Measurements from ENCODE around the gene CFAP73. TPM values are rescaled to one million over a fixed set of nuclear protein-coding genes. Genes with fewer than 3 reads are reported as not detected.

CFAP73 gene
- total RNA-seq, 6 experiments from 2014 or later: 0.17 TPM; not detected in 5

DNA sequence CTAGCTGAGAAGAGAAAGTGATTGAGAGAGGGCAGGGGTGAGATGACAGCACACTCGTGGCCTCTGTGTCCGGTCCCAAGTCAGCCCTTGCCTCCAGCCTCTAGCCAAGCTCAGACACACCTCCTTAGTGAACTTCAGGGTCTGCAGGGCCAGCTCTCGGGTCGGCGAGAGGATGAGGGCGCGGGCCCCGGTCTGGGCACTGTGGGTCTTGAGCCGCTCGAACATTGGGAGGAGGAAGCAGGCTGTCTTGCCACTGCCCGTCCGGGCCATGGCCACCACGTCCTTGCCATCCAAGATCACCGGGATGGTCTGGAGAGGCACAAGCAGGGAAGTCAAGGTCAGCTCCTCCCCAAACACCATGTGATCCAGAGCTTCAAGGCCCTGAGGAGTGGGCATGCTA is 29.5 kb downstream of the CFAP73 start:
- TF ChIP-seq, protein P1, sequence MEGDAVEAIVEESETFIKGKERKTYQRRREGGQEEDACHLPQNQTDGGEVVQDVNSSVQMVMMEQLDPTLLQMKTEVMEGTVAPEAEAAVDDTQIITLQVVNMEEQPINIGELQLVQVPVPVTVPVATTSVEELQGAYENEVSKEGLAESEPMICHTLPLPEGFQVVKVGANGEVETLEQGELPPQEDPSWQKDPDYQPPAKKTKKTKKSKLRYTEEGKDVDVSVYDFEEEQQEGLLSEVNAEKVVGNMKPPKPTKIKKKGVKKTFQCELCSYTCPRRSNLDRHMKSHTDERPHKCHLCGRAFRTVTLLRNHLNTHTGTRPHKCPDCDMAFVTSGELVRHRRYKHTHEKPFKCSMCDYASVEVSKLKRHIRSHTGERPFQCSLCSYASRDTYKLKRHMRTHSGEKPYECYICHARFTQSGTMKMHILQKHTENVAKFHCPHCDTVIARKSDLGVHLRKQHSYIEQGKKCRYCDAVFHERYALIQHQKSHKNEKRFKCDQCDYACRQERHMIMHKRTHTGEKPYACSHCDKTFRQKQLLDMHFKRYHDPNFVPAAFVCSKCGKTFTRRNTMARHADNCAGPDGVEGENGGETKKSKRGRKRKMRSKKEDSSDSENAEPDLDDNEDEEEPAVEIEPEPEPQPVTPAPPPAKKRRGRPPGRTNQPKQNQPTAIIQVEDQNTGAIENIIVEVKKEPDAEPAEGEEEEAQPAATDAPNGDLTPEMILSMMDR (IDR thresholded peaks at IDR 0.05): no peak
- Mint-ChIP-seq H3K27ac (no peak overlapping the region), H3K4me1 (ENCODE audit: low read depth) (peaks cover 20% of the 10 kb centered on the region), H3K36me3 (ENCODE audit: low read depth) (peaks cover 34% of the 10 kb centered on the region), H3K4me3 (no peak overlapping the region), H3K9me3 (peaks cover 6% of the 10 kb centered on the region; the same call in 1 of the 2 replicates), H3K27me3 (ENCODE audit: insufficient read depth) (no peaks in the 10 kb centered on the region; the same call in 1 of the 2 replicates)
- no peak for DNase-seq

DNA sequence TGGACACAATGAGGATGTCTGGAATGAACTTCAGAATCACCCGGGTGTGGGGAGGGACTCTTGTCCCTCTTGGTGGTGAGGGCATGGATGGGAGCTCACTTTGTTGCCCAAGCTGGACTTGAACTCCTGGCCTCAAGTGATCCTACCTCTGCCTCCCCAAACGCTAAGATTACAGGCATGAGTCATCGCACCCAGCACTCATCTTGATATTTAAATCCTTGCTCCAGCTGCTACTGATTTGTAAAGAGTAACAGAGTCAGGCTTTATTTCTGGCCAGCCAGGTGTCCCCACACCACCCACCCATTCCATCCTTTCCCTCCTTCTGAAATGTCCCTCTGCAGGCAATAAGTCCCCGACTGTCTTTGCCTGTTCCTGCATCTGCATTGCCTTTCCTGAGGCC is 30.8 kb downstream of the CFAP73 start:
- Mint-ChIP-seq H3K27me3 (ENCODE audit: insufficient read depth) (no peaks in the 10 kb centered on the region; the same call in 1 of the 2 replicates), H3K36me3 (ENCODE audit: low read depth) (peaks cover 34% of the 10 kb centered on the region), H3K9me3 (peaks cover 6% of the 10 kb centered on the region; the same call in 1 of the 2 replicates), H3K4me1 (ENCODE audit: low read depth) (peaks cover 20% of the 10 kb centered on the region), H3K4me3 (no peak overlapping the region), H3K27ac (no peak overlapping the region)
- TF ChIP-seq, protein P1 (IDR thresholded peaks at IDR 0.05): no peak
- DNase-seq: no peak

DNA sequence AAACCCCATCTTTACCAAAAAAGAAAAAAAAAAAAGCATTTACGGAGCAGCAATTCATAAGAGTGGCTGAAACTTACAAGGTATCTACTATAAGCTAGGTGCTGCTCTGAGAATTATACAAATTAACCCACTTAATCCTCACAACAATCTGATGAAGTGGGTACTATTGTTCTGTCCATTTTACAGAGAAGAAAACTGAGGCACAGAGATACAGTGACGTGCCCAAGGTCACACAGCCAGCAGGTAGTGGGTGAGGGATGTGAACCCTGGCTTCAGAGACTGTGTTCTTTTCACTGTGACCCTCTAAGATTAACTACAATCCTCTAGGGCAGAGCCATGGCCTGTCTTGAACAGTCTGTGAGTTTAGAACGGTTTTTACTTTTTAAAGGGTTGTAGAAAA is 32.5 kb downstream of the CFAP73 start:
- no peaks in the 10 kb centered on the region; the same call in 1 of the 2 replicates for H3K27me3 Mint-ChIP-seq (ENCODE audit: insufficient read depth)
- H3K4me3 Mint-ChIP-seq: no peak overlapping the region
- peaks cover 6% of the 10 kb centered on the region; the same call in 1 of the 2 replicates for H3K9me3 Mint-ChIP-seq
- H3K36me3 Mint-ChIP-seq (ENCODE audit: low read depth): peaks cover 28% of the 10 kb centered on the region
- H3K4me1 Mint-ChIP-seq (ENCODE audit: low read depth): peaks cover 30% of the 10 kb centered on the region
- H3K27ac Mint-ChIP-seq: no peak overlapping the region
- TF ChIP-seq, protein P1 (IDR thresholded peaks at IDR 0.05): no peak
- DNase-seq: no peak

GRCh38 chr12:113183030-113183589 is 33.6 kb downstream of the CFAP73 start:
- Mint-ChIP-seq H3K9me3 (no peaks in the 10 kb centered on the region), H3K4me3 (peak overlapping the region; percentile 93), H3K27me3 (ENCODE audit: insufficient read depth) (no peaks in the 10 kb centered on the region; the same call in 1 of the 2 replicates), H3K4me1 (ENCODE audit: low read depth) (peaks cover 36% of the 10 kb centered on the region), H3K36me3 (ENCODE audit: low read depth) (peaks cover 17% of the 10 kb centered on the region), H3K27ac (peak overlapping the region; percentile 93; the same call in 1 of the 2 replicates)
- DNase-seq: no peak
- TF ChIP-seq, protein P1 (IDR thresholded peaks at IDR 0.05): no peak

GRCh38 chr12:113184098-113184899 is 34.8 kb downstream of the CFAP73 start:
- TF ChIP-seq, protein P1 (IDR thresholded peaks at IDR 0.05): no peak
- DNase-seq: no peak
- Mint-ChIP-seq H3K27me3 (ENCODE audit: insufficient read depth) (no peaks in the 10 kb centered on the region; the same call in 1 of the 2 replicates), H3K4me3 (peak overlapping the region; percentile 93), H3K9me3 (no peaks in the 10 kb centered on the region), H3K27ac (peak overlapping the region; percentile 93), H3K36me3 (ENCODE audit: low read depth) (peaks cover 17% of the 10 kb centered on the region), H3K4me1 (ENCODE audit: low read depth) (peaks cover 36% of the 10 kb centered on the region)
